Stimulated activated naive CD4-positive, alpha-beta T cell (primary cell): Measurements from ENCODE around the gene USP54.
"Not testable (repeated sequence)": the region's sequence is repeated elsewhere in the genome, so short reads cannot be mapped to it uniquely, and the experiment has no call there.

Experiments used
- DNase-seq, 6 experiments: peaks; one replicate each; lab custom pipeline; 2025; lab: John Stamatoyannopoulos, UW

The USP54 gene

GRCh38 chr10:73589563-73590126 is 1.5 kb downstream of the USP54 start:
- DNase-seq = no peak

DNA sequence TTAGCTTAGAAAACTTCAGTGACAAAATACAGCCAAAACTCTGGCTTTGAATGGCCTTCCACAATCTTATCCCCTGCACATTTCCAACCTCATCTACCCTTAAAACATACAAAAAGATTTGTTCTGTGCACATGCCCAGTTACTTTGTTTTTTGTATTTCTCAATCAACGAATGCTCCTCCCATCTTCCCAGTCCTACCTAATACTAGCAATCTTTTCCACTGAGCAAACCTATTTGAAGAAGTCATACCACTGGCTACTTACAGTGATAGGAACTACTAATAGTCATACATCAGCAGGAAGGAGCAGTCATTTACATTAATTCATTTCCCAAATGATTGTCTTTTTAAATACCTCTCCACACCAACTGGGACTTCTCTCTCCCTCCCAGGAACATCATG is 2.5 kb downstream of the USP54 start:
- DNase-seq = no peak

DNA sequence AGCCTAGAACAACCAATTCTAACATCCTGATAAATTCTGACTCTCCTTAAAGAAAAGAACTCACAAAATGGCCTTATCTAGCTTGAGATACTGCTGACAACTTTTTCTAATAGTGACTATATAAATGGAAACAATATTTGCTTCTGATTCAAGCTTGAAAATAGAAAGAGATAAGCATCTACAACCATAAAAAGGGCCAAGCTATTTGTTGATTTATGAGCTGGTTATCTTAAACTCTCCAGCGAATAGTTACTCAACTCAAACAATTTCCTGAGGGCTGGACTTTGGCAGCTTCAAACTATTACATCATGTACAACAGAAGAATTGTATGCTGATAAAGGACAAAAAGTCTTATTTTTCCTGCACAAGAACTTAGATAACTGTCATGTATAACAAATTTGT is 4.6 kb downstream of the USP54 start:
- DNase-seq = no peak

GRCh38 chr10:73585327-73585726 is 5.8 kb downstream of the USP54 start:
- no peak for DNase-seq

DNA sequence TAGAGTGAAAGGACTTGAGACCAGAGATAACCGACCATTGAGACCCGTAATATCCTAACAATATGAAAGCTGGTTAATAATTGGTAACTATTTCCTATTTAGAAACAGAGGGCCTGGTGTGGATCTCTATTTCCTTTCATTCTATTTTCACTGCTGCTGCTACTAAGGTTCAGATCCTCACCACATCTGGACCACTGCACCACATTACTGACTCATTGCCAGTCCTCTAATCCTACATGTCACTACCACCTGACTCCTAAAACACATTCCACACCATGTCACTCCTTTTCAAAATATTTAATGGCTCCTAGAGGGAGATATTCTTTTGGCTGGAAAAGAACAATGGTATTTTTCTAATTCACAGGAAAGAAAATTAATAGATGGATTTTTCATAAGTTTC is 6.4 kb downstream of the USP54 start:
- DNase-seq = no peak

DNA sequence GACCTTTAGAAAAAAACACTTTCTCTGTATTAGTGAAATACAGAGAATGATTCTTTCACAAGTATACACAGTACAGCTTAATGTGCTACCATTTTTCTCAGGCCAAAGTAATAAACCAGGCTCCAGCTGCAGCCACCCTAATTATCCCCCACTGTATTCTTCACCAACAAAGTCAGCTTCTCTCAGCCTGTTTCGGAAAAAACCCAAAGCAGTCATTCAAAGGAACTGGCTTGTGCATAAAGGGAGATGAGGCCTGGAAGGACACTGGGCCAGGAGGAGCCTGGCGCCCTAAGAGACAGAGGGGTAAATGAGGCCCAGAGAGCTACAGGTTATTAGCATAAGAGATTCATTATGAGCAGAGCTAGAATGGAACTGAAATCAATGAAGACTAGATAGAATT is 9.2 kb downstream of the USP54 start:
- no peak for DNase-seq

DNA sequence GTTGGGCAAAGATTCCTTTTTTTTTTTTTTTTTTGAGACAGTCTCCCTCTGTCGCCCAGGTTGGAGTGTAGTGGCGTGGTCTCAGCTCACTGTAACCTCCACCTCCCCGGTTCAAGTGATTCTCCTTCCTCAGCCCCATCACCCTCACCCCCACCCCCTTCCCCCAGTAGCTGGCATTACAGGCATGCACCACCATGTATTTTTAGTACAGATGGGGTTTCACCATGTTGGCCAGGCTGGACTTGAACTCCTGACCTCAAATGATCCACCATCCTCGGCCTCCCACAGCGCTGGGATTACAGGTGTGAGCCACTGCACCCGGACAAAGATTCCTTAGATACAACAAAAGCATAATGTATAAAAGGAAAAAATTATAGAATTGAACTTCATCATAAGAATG is 12.2 kb downstream of the USP54 start:
- not testable (repeated sequence) for DNase-seq

DNA sequence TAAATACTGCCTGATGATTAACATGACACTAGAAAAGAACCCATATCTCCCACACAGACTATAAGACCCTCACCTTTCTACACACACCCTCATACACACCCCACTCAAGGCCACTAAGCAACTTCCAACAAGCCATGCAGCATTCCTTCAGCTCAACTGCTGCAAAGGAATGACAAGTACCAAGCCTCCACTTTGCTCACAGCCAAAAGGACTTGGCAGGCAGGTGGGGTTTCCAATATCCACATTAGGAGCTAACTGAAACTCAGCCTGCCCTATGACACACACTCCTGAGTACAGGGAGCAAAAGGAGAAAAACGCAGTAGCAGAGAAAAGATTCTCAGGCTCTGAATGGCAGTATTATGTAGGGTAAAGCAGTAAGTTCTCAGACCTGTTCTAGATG is 13.4 kb downstream of the USP54 start:
- no peak for DNase-seq

GRCh38 chr10:73576890-73577591 is 14.1 kb downstream of the USP54 start:
- DNase-seq = no peak

DNA sequence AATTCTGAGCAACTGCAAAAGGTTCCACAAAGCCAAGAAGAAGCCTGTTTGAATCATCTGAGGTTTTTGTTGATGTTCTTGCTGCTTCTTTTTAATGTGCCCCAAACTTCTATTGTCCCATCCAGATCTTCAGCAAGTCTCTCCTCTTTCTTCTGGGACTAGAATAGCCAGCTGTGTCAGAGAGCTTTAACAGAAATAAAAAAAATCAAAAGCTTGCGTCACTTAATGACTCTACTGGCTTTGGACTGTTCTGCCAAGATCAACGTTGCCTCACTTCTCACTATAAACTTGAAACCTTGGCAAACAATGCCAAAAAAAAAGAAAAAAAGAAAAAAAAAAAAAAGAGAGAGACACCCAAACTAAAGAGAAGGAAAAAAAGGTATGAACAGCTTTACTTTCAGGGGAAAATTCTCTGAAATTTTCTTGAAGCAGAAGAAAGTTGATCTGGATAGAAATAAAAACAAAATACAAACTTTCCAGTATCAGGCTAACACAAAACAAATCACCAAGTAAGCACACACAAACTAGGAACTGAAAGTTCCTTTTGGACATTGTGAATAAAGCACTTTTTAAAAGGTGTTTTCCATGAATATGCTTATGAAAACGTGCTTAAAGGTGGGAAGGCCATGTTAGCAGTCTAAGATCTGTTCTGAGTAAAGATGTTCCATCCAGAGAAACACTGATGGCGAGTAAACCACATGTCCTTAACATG is 14.8 kb downstream of the USP54 start:
- DNase-seq = no peak

DNA sequence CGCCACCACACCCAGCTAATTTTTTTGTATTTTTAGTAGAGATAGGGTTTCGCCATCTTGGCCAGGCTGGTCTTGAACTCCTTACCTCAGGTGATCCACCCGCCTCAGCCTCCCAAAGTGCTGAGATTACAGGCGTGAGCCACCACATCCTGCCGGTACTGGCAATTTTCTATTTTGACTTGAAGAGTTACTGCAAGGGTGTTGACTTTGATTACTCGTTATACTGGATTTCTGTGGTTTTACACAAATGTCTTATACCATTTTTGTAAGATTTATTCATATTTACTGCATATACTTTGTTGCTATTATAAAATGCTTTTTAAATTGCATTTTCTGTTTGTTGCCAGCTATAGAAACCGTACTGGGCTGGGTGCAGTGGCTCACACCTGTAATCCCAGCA is 24.1 kb downstream of the USP54 start:
- not testable (repeated sequence) for DNase-seq

DNA sequence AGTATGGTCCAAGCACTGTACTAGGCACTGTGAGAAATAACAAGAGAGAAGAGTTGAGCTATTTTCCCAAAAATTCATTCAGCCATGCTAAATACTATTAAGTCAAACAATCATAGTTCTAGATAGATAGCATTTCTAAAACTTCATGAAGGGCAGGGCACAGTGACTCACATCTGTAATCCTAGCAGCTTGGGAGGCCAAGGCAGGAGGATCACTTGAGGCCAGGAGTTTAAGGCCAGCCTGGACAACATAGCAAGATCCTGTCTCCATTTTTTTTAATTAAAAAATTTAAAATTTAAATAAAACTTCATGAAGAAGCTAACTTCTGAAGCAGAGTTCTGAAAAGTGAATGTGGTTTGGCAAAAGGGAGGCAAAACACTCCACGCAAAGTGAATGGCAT is 29.9 kb downstream of the USP54 start:
- no peak for DNase-seq

DNA sequence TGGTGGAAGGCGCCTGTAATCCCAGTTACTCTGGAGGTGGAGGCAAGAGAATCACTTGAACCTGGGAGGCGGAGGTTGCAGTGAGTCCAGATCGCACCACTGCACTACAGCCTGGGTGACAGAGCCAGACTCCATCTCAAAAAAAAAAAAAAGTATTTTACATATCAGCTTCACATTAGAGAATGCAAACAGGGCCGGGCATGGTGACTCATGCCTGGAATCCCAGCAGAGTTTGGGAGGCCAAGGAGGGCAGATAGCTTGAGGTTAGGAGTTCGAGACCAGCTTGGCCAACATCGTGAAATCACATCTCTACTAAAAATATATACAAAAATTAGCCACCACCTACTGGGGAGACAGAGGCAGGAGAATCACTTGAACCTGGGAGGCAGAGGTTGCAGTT is 31.6 kb downstream of the USP54 start:
- DNase-seq = no peak

GRCh38 chr10:73556855-73557254 is 34.3 kb downstream of the USP54 start:
- DNase-seq = no peak

DNA sequence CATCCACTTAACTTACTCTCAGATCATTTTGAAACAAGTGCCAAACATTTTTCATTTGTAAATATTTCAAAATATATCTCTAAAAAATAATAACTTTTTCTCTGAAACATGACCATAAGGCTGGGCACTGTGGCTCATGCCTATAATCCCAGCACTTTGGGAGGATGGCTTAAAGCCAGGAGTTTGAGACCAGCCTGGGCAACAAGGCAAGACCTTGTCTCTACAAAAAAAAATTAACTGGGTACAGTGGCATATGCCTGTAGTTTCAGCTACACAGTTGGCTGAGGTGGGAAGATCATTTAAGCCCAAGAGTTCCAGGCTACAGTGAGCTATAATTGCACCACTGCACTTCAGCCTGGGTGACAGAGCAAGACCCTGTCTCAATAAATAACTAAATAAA is 36.4 kb downstream of the USP54 start:
- no peak for DNase-seq

- DNase-seq = no peak
These were observed 37.4 kb downstream of the USP54 start for GRCh38 chr10:73553761-73554160.

GRCh38 chr10:73552819-73553715 is 38.1 kb downstream of the USP54 start:
- DNase-seq = no peak

- no peak for DNase-seq
These were observed 39.6 kb downstream of the USP54 start for GRCh38 chr10:73551515-73551914.

- no peak for DNase-seq
These were observed 45.8 kb downstream of the USP54 start for GRCh38 chr10:73545357-73545756.

- DNase-seq = no peak
These were observed 53.4 kb downstream of the USP54 start for GRCh38 chr10:73537709-73538108.

DNA sequence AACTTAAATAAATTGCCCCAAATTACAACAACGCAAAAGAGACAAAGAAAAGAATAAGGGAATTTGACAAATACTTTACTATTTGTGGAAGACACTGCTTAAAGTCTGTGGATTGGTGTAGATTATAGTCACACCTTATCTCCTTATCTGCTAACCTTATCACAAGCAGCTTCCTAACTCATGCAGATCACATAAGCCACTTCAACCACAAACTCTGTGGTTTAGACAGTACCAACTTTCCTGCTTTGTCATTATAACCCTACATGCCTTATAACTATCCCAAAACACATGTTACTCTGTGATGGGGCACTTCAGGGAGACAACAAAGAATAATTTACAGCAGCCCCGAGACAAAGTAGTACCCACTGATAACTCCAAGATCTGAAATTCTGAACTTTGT is 53.9 kb downstream of the USP54 start:
- DNase-seq = peak in 1 of 6 experiments; percentile 6

DNA sequence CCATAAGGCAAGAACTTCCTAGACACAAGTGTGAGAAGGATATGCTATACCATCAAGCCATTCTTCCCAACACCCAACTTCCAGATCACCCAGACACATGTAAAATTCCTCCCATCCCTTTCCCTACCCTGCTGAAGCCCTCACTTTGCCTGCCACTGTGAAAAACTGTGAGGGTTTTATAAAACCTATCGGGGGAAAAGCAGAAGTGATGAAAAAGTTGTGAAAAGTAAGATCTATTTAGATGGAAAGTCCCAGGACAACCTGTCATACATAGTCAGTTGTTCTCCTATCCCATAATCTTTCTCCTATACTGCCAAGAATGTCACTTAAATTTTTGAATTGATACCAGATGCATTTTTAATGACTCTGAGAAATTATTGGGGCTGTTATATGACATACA is 56.3 kb downstream of the USP54 start:
- no peak for DNase-seq
